Measurements from ENCODE around the gene DNAJC8. TPM values are rescaled to one million over a fixed set of nuclear protein-coding genes. Genes with fewer than 3 reads are reported as not detected.

The DNAJC8 gene
- total RNA-seq, 1 donor from 2014 or later, result 84.2 TPM

DNA sequence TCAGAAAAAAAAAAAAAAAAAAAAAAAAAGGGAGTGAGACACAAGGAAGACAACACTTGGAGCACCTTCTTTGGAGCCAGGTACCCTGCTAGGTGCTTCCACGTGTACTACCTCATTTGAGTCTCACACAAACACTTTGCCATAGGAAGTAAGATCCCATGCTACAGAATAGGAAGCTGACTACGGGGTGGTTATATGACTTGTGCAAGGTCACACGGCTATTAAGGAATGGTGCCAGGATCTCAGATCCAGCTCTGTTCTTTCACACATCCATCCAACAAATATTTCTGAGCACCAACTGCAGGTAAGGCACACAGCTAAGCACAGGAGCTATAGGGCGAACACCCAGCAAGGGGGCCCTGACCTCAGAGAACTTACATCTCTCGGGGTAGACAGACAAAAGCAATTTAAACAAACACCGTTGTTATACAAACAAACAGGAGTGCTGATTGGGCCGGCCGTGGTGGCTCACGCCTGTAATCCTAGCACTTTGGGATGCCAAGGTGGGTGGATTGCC is 78.7 kb downstream of the DNAJC8 start:
- Histone ChIP-seq H3K36me3 (no peaks in the 10 kb centered on the region), H3K27ac (no peak overlapping the region), H3K27me3 (no peaks in the 10 kb centered on the region), H3K9me3 (no peaks in the 10 kb centered on the region), H3K4me3 (no peak overlapping the region), H3K4me1 (no peaks in the 10 kb centered on the region)
- TF ChIP-seq POLR2AphosphoS5 (IDR thresholded peaks at IDR 0.05; ENCODE audit: insufficient read depth in 1 of 2, low read depth in 1 of 2) (no peak), POLR2A (IDR thresholded peaks at IDR 0.05) (no peak)
- TF ChIP-seq, protein P1, sequence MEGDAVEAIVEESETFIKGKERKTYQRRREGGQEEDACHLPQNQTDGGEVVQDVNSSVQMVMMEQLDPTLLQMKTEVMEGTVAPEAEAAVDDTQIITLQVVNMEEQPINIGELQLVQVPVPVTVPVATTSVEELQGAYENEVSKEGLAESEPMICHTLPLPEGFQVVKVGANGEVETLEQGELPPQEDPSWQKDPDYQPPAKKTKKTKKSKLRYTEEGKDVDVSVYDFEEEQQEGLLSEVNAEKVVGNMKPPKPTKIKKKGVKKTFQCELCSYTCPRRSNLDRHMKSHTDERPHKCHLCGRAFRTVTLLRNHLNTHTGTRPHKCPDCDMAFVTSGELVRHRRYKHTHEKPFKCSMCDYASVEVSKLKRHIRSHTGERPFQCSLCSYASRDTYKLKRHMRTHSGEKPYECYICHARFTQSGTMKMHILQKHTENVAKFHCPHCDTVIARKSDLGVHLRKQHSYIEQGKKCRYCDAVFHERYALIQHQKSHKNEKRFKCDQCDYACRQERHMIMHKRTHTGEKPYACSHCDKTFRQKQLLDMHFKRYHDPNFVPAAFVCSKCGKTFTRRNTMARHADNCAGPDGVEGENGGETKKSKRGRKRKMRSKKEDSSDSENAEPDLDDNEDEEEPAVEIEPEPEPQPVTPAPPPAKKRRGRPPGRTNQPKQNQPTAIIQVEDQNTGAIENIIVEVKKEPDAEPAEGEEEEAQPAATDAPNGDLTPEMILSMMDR (IDR thresholded peaks at IDR 0.05), result no peak
- intact Hi-C loops (cut with DNase I), result no loop called here
- no peak for DNase-seq (ENCODE audit: extremely low spot score in 2 of 2)

Other genes starting within 250 kb of the DNAJC8 start
- gene EYA3, start 144.4 kb downstream of the DNAJC8 start, total RNA-seq, result 16.0 TPM
- 1.2 TPM for gene PTAFR, start 56.3 kb downstream of the DNAJC8 start, total RNA-seq
- 224 TPM for gene ATP5IF1, start 3.1 kb upstream of the DNAJC8 start, total RNA-seq
- 14.7 TPM for gene SESN2, start 26.5 kb upstream of the DNAJC8 start, total RNA-seq
- gene MED18, start 96.0 kb upstream of the DNAJC8 start, total RNA-seq, result 8.8 TPM
- 28.7 TPM for gene PHACTR4, start 136.7 kb upstream of the DNAJC8 start, total RNA-seq

Measured in vagina (tissue), 2 donors.